Endodermal cell (in vitro differentiated cells): ENCODE measurements around the gene ANO6. TPM values are rescaled to one million over a fixed set of nuclear protein-coding genes. Genes with fewer than 3 reads are reported as not detected.

ENCODE experiments used
- DNase-seq: peaks from one replicate; pipeline ENCODE4 v3.0.0-alpha.2; 2017
- H3K27ac ChIP-seq: 2 replicates; pipeline ENCODE4 v1.5.1; 2013; ENCODE audit warnings: mild to moderate bottlenecking, low read depth, low read length, moderate library complexity
- H3K27me3 ChIP-seq: 2 replicates; pipeline ENCODE4 v1.6.1; 2013; ENCODE audit warnings: mild to moderate bottlenecking, low read length, moderate library complexity; ENCODE audit not compliant: insufficient read depth, control insufficient read depth, poor library complexity, severe bottlenecking
- H3K36me3 ChIP-seq: 2 replicates; pipeline ENCODE4 v1.7.0; 2013; ENCODE audit warnings: mild to moderate bottlenecking, low read length, moderate library complexity; ENCODE audit not compliant: control insufficient read depth, insufficient read depth
- H3K4me1 ChIP-seq: one replicate; pipeline ENCODE4 v1.7.0; 2013; ENCODE audit warnings: low read length; ENCODE audit not compliant: control insufficient read depth, insufficient read depth
- H3K4me3 ChIP-seq: 2 replicates; pipeline ENCODE4 v1.5.1; 2013; ENCODE audit warnings: mild to moderate bottlenecking, low read length, moderate library complexity
- H3K9ac ChIP-seq: 2 replicates; pipeline ENCODE4 v1.6.1; 2013; ENCODE audit warnings: mild to moderate bottlenecking, low read length, moderate library complexity; ENCODE audit not compliant: poor library complexity, severe bottlenecking; ENCODE audit errors: extremely low read depth
- H3K9me3 ChIP-seq: 2 replicates; pipeline ENCODE4 v1.6.1; 2013; ENCODE audit warnings: mild to moderate bottlenecking, low read length, moderate library complexity; ENCODE audit not compliant: control insufficient read depth
- H3K27ac Mint-ChIP-seq: 2 replicates; pipeline ENCODE4 v1.8.0; 2020; ENCODE audit warnings: mixed read lengths
- H3K27me3 Mint-ChIP-seq: 2 replicates; pipeline ENCODE4 v1.8.0; 2021; ENCODE audit warnings: mild to moderate bottlenecking, mixed read lengths; ENCODE audit not compliant: insufficient read depth
- H3K36me3 Mint-ChIP-seq: 2 replicates; pipeline ENCODE4 v1.8.0; 2020; ENCODE audit warnings: low read depth, mixed read lengths
- H3K4me1 Mint-ChIP-seq: 2 replicates; pipeline ENCODE4 v1.8.0; 2020; ENCODE audit warnings: mixed read lengths
- H3K4me3 Mint-ChIP-seq: 2 replicates; pipeline ENCODE4 v1.8.0; 2020; ENCODE audit warnings: mild to moderate bottlenecking, moderate library complexity, mixed read lengths
- H3K9me3 Mint-ChIP-seq: 2 replicates; pipeline ENCODE4 v1.8.0; 2020; ENCODE audit warnings: mild to moderate bottlenecking, mixed read lengths
- WGBS, 2 experiments: methylation state at CpG; one replicate each; pipeline versions ENCODE4 v1.1.5 to v1.1.7; 2013; ENCODE audit warnings: missing lambda C conversion rate in 2 of 2, mixed read lengths in 1 of 2; ENCODE audit not compliant: insufficient coverage in 1 of 2, insufficient read length in 1 of 2; 5-methylcytosine and 5-hydroxymethylcytosine counted together
- total RNA-seq, 2 donors: library from RNA; stranded (reverse); fragmentation: NEBNext Ultra II Directional in 1 of 2; extraction: Animal tissue kit (Norgen Biotek cat#: 25700) in 1 of 2; gene quantifications; 2 replicates in 1 of 2; 3 replicates in 1 of 2; pipeline ENCODE4 v1.2.1, GENCODE V29; 2021
- TF ChIP-seq, protein P1 (sequence below): fragments of 200-600 bp; sonication (generic); conservative IDR thresholded peaks from 2 replicates; pipeline ENCODE4 v1.5.0; 2021; ENCODE audit warnings: antibody characterized with exemption, mild to moderate bottlenecking

Gene ANO6
- total RNA-seq, 2 donors from 2014 or later, result 53.5 to 55.2 TPM

DNA sequence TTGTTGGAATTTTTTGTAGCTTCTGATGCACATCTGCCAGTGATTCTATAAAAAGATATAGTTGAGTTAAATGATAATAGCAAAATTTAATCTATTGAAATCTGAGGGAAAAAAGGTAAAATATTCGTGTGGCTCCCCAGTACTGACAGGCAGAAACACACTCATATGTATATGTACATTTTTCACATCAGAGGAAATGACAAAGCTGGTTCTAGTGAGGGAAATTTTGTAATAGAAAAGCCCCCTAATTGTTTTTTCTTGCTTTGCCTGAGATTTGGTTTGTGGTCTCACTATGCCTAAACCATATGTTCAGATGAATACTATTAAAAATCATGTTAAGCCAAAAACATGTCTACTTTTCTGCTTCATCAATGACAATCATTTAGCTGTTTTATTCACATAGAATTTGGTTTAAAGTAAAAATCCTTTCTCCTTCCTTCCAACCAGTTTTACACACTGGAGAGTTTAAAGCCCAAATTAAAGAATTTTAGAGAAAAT lies 203.5 kb downstream of the ANO6 start:
- Histone ChIP-seq H3K27ac (no peak overlapping the region), H3K4me3 (no peak overlapping the region), H3K27me3 (no peaks in the 10 kb centered on the region), H3K36me3 (peaks cover 73% of the 10 kb centered on the region), H3K9me3 (no peaks in the 10 kb centered on the region), H3K4me1 (no peaks in the 10 kb centered on the region), H3K9ac (no peak overlapping the region)
- Mint-ChIP-seq H3K4me3 (no peak overlapping the region), H3K4me1 (no peaks in the 10 kb centered on the region), H3K27me3 (no peaks in the 10 kb centered on the region), H3K27ac (no peak overlapping the region), H3K36me3 (peaks cover 62% of the 10 kb centered on the region), H3K9me3 (no peaks in the 10 kb centered on the region)
- 40% methylated on average over 1 of the region's 1 CpG; no CpG with 5 or more reads in 1 of the 2 experiments for WGBS, 2 experiments
- DNase-seq, result no peak
- TF ChIP-seq, protein P1, sequence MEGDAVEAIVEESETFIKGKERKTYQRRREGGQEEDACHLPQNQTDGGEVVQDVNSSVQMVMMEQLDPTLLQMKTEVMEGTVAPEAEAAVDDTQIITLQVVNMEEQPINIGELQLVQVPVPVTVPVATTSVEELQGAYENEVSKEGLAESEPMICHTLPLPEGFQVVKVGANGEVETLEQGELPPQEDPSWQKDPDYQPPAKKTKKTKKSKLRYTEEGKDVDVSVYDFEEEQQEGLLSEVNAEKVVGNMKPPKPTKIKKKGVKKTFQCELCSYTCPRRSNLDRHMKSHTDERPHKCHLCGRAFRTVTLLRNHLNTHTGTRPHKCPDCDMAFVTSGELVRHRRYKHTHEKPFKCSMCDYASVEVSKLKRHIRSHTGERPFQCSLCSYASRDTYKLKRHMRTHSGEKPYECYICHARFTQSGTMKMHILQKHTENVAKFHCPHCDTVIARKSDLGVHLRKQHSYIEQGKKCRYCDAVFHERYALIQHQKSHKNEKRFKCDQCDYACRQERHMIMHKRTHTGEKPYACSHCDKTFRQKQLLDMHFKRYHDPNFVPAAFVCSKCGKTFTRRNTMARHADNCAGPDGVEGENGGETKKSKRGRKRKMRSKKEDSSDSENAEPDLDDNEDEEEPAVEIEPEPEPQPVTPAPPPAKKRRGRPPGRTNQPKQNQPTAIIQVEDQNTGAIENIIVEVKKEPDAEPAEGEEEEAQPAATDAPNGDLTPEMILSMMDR, result no peak

DNA sequence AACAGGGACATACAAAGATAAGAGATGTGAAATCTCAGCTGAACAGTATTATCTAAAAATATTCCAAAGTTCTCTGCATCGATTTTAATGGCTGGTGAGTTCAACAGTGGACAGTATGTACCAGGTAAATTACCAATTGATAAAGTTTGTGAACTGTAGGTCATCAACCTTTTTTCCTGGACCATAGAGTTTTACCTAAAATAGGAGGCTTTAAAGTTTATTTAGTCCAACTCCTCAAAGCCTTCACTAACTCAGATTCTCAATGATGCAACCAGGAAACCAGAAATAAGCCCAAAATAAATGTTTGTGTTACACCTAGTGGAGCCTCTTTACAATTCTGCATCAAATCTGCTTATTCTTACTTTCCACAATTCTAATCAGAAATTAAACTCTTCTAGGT lies 205.8 kb downstream of the ANO6 start:
- 92 to 100% methylated on average over 1 of the region's 1 CpG for WGBS, 2 experiments
- no peak overlapping the region for H3K4me3 ChIP-seq
- DNase-seq, result no peak
- no peak overlapping the region for H3K9ac ChIP-seq
- H3K4me3 Mint-ChIP-seq, result no peak overlapping the region
- no peaks in the 10 kb centered on the region for H3K9me3 Mint-ChIP-seq
- no peaks in the 10 kb centered on the region for H3K27me3 ChIP-seq
- H3K4me1 ChIP-seq, result no peaks in the 10 kb centered on the region
- H3K4me1 Mint-ChIP-seq, result no peaks in the 10 kb centered on the region
- H3K36me3 ChIP-seq, result peaks cover 63% of the 10 kb centered on the region
- no peaks in the 10 kb centered on the region for H3K9me3 ChIP-seq
- no peaks in the 10 kb centered on the region for H3K27me3 Mint-ChIP-seq
- peaks cover 62% of the 10 kb centered on the region for H3K36me3 Mint-ChIP-seq
- TF ChIP-seq, protein P1, result no peak
- H3K27ac Mint-ChIP-seq, result no peak overlapping the region
- H3K27ac ChIP-seq, result no peak overlapping the region

DNA sequence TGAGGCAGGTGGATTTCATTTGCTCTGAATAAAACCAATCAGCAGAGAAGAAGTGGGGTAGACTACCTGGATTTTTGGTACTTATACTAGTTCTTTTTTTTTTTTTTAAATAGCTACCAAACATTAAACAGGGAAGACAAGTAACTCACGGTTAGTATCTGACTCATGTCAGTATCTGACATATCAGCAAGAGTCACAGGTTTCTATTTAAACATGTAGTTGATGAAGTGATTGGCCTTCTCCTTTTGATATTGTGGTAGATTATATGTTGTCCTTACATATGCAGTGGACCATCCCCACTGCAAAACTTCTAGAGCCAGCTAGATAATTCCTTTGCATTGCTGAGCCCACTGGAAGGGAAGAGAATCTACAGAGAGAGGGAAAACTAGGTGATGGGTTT lies 208.0 kb downstream of the ANO6 start:
- no peaks in the 10 kb centered on the region for H3K27me3 Mint-ChIP-seq
- Histone ChIP-seq H3K36me3 (peaks cover 54% of the 10 kb centered on the region), H3K27me3 (no peaks in the 10 kb centered on the region), H3K4me3 (no peak overlapping the region), H3K9me3 (peaks cover 3% of the 10 kb centered on the region), H3K4me1 (no peaks in the 10 kb centered on the region), H3K27ac (no peak overlapping the region), H3K9ac (no peak overlapping the region)
- no peak for DNase-seq
- H3K9me3 Mint-ChIP-seq, result no peaks in the 10 kb centered on the region
- 100% methylated on average over 1 of the region's 1 CpG for WGBS, 2 experiments
- H3K4me1 Mint-ChIP-seq, result peaks cover 3% of the 10 kb centered on the region
- H3K27ac Mint-ChIP-seq, result no peak overlapping the region
- H3K4me3 Mint-ChIP-seq, result no peak overlapping the region
- TF ChIP-seq, protein P1, result no peak
- H3K36me3 Mint-ChIP-seq, result peaks cover 64% of the 10 kb centered on the region
